ENCODE measurements around the gene CHST13. TPM values are rescaled to one million over a fixed set of nuclear protein-coding genes. Genes with fewer than 3 reads are reported as not detected.
"Not testable (repeated sequence)": the region's sequence is repeated elsewhere in the genome, so short reads cannot be mapped to it uniquely, and the experiment has no call there.

CHST13 gene
- total RNA-seq, 1 experiment from 2014 or later: 1.3 TPM

- no peak for DNase-seq (ENCODE audit: low spot score)
These were observed 58.4 kb downstream of the CHST13 start for GRCh38 chr3:126582311-126582710.

- DNase-seq (ENCODE audit: low spot score): not testable (repeated sequence)
These were observed 67.6 kb downstream of the CHST13 start for GRCh38 chr3:126591515-126591914.

Small RNA genes lying within 50 kb of the gene (small RNA-seq; reads per million reads assigned to genes)
- 3.3 reads per million, percentile 77 among the genes with 10 or more reads in this experiment for gene RNA5SP138

Other genes starting within 250 kb of the CHST13 start
- 8.2 and 12.8 TPM in 2 replicates for gene KLF15, start 166.7 kb upstream of the CHST13 start, total RNA-seq (2014; rRNA removed; shearing (Covaris generic))
- gene CFAP100, start 129.2 kb upstream of the CHST13 start, total RNA-seq (2014; rRNA removed; shearing (Covaris generic)): 0.64 and 2.3 TPM in 2 replicates
- gene ZXDC, start 48.3 kb upstream of the CHST13 start, total RNA-seq (2014; rRNA removed; shearing (Covaris generic)): 41.2 and 42.2 TPM in 2 replicates
- gene UROC1, start 6.4 kb upstream of the CHST13 start, total RNA-seq (2014; rRNA removed; shearing (Covaris generic)): not detected in 2 replicates
- gene C3orf22, start 34.8 kb downstream of the CHST13 start, total RNA-seq (2014; rRNA removed; shearing (Covaris generic)): not detected in 2 replicates
- 3.2 and 4.5 TPM in 2 replicates for gene TXNRD3, start 131.0 kb downstream of the CHST13 start, total RNA-seq (2014; rRNA removed; shearing (Covaris generic))
- 33.1 and 36.8 TPM in 2 replicates for gene CHCHD6, start 180.1 kb downstream of the CHST13 start, total RNA-seq (2014; rRNA removed; shearing (Covaris generic))